T1000 (cell line): Measurements from ENCODE around the gene OR52D1.

ENCODE experiments used
- DNase-seq: peaks from one replicate; lab custom pipeline; 2025; ENCODE audit warnings: mixed read lengths; lab: John Stamatoyannopoulos, UW

The OR52D1 gene

GRCh38 chr11:5514841-5515240 lies 26.4 kb downstream of the OR52D1 start:
- DNase-seq: no peak

- no peak for DNase-seq
These were observed 28.1 kb downstream of the OR52D1 start, which contains the start of gene UBQLNL for GRCh38 chr11:5516599-5516998. UBQLNL (minus strand) TSS chr11:5516699; CDS start chr11:5516441, 258 bp downstream.

GRCh38 chr11:5521540-5521939 lies 33.1 kb downstream of the OR52D1 start:
- no peak for DNase-seq

GRCh38 chr11:5522308-5522707 lies 33.8 kb downstream of the OR52D1 start:
- no peak for DNase-seq

- no peak for DNase-seq
These were observed 36.3 kb downstream of the OR52D1 start for GRCh38 chr11:5524756-5525155.

GRCh38 chr11:5527716-5528115 lies 39.2 kb downstream of the OR52D1 start:
- DNase-seq: no peak

- DNase-seq: no peak
These were observed 40.0 kb downstream of the OR52D1 start for GRCh38 chr11:5528495-5528894.

GRCh38 chr11:5531053-5531831 lies 42.8 kb downstream of the OR52D1 start:
- no peak for DNase-seq

- no peak for DNase-seq
These were observed 45.6 kb downstream of the OR52D1 start for GRCh38 chr11:5534046-5534445.

- DNase-seq: no peak
These were observed 48.0 kb downstream of the OR52D1 start for GRCh38 chr11:5536482-5536881.
